ENCODE results near the gene JARID2. TPM values are rescaled to one million over a fixed set of nuclear protein-coding genes. Genes with fewer than 3 reads are reported as not detected.
A peak's percentile ranks its signal among the peaks of the same experiment; 100 is the strongest.

Gene JARID2
- total RNA-seq, 3 donors from 2014 or later: 10.6 to 11.8 (median 11.4) TPM

DNA sequence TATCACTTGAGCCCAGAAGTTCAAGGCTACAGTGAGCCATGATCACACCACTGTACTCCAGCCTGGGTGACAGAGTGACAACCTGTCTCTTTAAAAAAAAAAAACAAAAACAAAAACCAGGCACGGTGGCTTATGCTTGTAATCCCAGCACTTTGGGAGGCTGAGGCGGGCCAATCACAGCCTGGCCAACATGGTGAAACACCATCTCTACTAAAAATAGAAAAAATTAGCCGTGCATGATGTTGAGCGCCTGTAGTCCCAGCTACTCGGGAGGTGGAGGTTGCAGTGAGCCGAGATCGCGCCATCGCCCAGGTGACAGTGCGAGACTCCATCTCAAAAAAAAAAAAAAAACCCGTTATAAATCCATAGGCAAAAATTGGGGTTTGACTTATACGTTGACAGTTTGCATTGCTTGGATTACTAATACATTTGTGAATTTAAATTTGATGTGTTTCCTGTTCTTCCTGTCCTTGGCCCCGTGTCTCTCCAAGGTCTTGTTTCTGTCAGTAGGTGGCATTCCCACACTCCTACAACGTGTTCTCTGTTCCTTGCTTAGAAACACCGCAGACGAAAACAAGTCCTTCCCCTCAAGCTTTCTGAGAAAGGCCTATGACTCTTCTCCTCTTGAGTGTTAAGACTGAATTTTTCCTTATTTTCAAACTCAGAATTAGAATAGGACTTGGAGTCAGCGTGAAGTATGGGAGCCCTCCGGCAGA lies 269.9 kb downstream of the JARID2 start:
- Histone ChIP-seq H3K4me3 (no peak overlapping the region), H3K36me3 (ENCODE audit: low read depth) (peaks cover 5% of the 10 kb centered on the region), H3K4me1 (ENCODE audit: low read depth) (no peaks in the 10 kb centered on the region), H3K9me3 (no peaks in the 10 kb centered on the region)
- TF ChIP-seq, protein P1, sequence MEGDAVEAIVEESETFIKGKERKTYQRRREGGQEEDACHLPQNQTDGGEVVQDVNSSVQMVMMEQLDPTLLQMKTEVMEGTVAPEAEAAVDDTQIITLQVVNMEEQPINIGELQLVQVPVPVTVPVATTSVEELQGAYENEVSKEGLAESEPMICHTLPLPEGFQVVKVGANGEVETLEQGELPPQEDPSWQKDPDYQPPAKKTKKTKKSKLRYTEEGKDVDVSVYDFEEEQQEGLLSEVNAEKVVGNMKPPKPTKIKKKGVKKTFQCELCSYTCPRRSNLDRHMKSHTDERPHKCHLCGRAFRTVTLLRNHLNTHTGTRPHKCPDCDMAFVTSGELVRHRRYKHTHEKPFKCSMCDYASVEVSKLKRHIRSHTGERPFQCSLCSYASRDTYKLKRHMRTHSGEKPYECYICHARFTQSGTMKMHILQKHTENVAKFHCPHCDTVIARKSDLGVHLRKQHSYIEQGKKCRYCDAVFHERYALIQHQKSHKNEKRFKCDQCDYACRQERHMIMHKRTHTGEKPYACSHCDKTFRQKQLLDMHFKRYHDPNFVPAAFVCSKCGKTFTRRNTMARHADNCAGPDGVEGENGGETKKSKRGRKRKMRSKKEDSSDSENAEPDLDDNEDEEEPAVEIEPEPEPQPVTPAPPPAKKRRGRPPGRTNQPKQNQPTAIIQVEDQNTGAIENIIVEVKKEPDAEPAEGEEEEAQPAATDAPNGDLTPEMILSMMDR (IDR thresholded peaks at IDR 0.05): no peak
- DNase-seq (peak in 1 of 3 donors; percentile 1), ATAC-seq (no peak)
- intact Hi-C loops (cut with DNase I, micrococcal nuclease): no loop called here

DNA sequence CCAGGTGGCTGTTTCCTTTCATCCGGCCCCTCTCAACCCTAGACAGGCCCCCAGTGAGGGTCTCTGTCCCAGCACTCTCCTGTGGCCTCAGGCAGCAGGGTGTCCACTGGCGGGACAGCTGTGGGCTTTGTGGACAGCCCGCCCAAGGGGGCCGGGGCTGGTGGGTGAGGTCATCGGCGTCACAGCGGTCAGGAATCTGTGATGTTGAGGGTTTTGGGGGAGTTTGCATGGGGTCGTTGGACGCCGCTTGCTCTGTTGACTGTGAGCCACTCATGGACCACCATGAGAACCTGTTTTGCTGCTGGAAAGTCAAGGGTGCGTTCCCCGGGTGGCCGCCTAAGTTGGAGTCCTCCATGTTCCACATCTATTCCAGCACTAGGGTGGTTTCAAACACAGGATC lies 270.5 kb downstream of the JARID2 start:
- intact Hi-C loops (cut with DNase I, micrococcal nuclease): no loop called here
- DNase-seq (peak in 1 of 3 donors; percentile 14), ATAC-seq (no peak)
- no peaks in the 10 kb centered on the region for H3K9me3 ChIP-seq
- TF ChIP-seq, protein P1 (IDR thresholded peaks at IDR 0.05): no peak
- H3K4me3 ChIP-seq: no peak overlapping the region
- H3K36me3 ChIP-seq (ENCODE audit: low read depth): peaks cover 5% of the 10 kb centered on the region
- no peaks in the 10 kb centered on the region for H3K4me1 ChIP-seq (ENCODE audit: low read depth)

DNA sequence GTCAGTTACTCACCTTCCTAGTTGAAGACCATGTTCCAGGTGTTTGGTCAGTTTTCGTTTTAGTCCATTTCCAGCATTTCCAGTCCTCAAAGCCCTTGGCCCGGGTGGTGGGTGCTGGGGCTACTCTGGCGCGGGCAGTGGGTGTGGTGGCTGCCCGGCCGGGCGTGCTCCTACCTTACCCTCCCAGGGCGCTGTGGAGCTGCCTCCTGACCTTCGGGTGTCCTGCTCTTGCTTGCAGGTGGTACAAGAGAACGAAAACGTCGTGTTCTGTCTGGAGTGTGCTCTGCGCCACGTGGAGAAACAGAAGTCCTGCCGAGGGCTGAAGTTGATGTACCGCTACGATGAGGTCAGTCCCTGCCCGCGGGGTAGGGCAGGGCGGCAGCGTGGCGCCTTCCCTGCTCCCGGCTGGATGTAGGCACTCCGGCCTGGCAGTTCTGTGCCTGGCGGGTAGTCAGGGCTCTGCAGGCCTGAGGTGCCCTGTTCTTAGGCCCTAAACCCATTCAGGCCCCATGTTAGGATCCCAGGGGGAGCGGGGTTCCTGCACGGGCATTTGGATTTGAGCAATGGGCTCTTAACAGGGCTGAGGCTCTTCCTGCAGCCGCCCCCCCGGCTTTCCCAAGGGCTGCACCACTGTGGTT lies 271.2 kb downstream of the JARID2 start:
- Histone ChIP-seq H3K36me3 (ENCODE audit: low read depth) (peaks cover 5% of the 10 kb centered on the region), H3K9me3 (no peaks in the 10 kb centered on the region), H3K4me3 (no peak overlapping the region), H3K4me1 (ENCODE audit: low read depth) (no peaks in the 10 kb centered on the region)
- intact Hi-C loops (cut with DNase I, micrococcal nuclease): no loop called here
- ATAC-seq (no peak), DNase-seq (peak in 1 of 3 donors; percentile 16)
- TF ChIP-seq, protein P1 (IDR thresholded peaks at IDR 0.05): no peak

DNA sequence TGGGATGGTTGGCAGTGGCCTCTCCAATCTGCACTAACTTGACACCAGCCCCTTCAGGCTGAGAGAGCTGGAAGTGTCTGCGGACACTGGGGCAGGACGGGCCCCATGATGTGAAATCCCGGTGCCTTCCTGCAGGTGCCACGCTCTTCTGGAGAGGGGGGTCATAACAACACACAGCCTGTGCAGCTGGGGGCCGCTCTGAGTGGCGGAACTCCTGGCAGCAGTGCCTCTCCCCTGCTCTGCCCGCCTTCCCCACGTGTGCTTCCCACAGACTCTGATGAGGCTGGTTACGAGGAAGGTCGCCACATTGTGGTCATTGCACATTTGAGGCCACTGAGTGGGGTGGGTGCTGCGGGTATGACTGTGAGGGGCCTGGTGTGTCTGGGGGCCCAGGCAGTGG lies 271.7 kb downstream of the JARID2 start:
- Histone ChIP-seq H3K9me3 (no peaks in the 10 kb centered on the region), H3K36me3 (ENCODE audit: low read depth) (peaks cover 5% of the 10 kb centered on the region), H3K4me1 (ENCODE audit: low read depth) (no peaks in the 10 kb centered on the region), H3K4me3 (no peak overlapping the region)
- TF ChIP-seq, protein P1 (IDR thresholded peaks at IDR 0.05): no peak
- DNase-seq: peak in 1 of 3 donors; percentile 15
- intact Hi-C loops (cut with DNase I, micrococcal nuclease): no loop called here
- no peak for ATAC-seq

DNA sequence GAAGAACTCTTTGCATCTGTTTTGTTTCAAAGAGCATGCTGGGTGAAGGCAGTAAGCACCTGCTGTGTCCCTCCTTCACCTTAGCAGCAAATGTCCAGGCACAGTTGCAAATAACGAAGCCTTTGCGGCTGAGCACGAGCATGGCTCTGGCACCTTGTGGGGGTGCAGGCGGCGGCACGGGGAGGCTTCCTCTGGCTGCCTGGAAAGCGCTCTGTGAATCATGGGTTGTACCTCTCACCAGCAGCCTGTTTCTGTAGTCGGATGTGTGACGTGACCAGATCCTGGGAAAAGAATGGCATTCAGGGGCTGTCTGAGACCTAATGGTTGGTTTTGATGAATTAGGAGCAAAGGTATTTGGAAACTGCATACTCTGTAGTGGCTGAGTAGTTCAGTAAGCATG lies 272.2 kb downstream of the JARID2 start:
- DNase-seq (peak in 1 of 3 donors; percentile 9), ATAC-seq (no peak)
- Histone ChIP-seq H3K9me3 (no peaks in the 10 kb centered on the region), H3K4me3 (no peak overlapping the region), H3K4me1 (ENCODE audit: low read depth) (no peaks in the 10 kb centered on the region), H3K36me3 (ENCODE audit: low read depth) (peaks cover 3% of the 10 kb centered on the region)
- TF ChIP-seq, protein P1 (IDR thresholded peaks at IDR 0.05): no peak
- intact Hi-C loops (cut with DNase I, micrococcal nuclease): no loop called here

All from mucosa of descending colon (tissue), 3 donors.